Natural killer cell treated with Interleukin-12 subunit alpha and Interleukin-12 subunit beta and Interleukin-15 and Interleukin-18, amount 100 ng/mL, for 72 hours (primary cell): Measurements from ENCODE around the gene GPC1. TPM values are rescaled to one million over a fixed set of nuclear protein-coding genes. Genes with fewer than 3 reads are reported as not detected.

ENCODE experiments used
- ATAC-seq, 2 donors: fragments of 150-1000 bp; cut with Tn5 transposase in 1 of 2; sonication (Bioruptor Pico), chemical (Tn5 transposase) in 1 of 2; 2 replicates each; pipeline ENCODE4 v1.10.0; 2021
- DNase-seq: peaks from one replicate; pipeline ENCODE4 v3.0.0; 2022; ENCODE audit warnings: low spot score
- H3K27ac Mint-ChIP-seq, 2 donors: 1 replicate in 1 of 2; 2 replicates in 1 of 2; pipeline ENCODE4 v1.8.0; 2022; ENCODE audit warnings: mixed read lengths in 2 of 2, mild to moderate bottlenecking in 1 of 2, moderate library complexity in 1 of 2
- H3K27me3 Mint-ChIP-seq, 2 donors: 1 replicate in 1 of 2; 2 replicates in 1 of 2; pipeline ENCODE4 v1.8.0; 2022; ENCODE audit warnings: mixed read lengths in 2 of 2
- H3K36me3 Mint-ChIP-seq: one replicate; pipeline ENCODE4 v1.8.0; 2022; ENCODE audit warnings: mixed read lengths
- H3K4me1 Mint-ChIP-seq, 2 donors: 1 replicate in 1 of 2; 2 replicates in 1 of 2; pipeline ENCODE4 v1.8.0; 2022; ENCODE audit warnings: low read depth in 2 of 2, mixed read lengths in 2 of 2, mild to moderate bottlenecking in 1 of 2
- H3K4me3 Mint-ChIP-seq: one replicate; pipeline ENCODE4 v1.8.0; 2022; ENCODE audit warnings: mixed read lengths
- H3K9me3 Mint-ChIP-seq: 2 replicates; pipeline ENCODE4 v1.8.0; 2022; ENCODE audit warnings: mixed read lengths
- total RNA-seq, 2 donors: library from RNA; stranded (reverse); gene quantifications; one replicate each; pipeline ENCODE4 v1.2.3, GENCODE V29; 2022

The GPC1 gene
- total RNA-seq, 2 donors from 2014 or later: 1.2 to 1.8 TPM

DNA sequence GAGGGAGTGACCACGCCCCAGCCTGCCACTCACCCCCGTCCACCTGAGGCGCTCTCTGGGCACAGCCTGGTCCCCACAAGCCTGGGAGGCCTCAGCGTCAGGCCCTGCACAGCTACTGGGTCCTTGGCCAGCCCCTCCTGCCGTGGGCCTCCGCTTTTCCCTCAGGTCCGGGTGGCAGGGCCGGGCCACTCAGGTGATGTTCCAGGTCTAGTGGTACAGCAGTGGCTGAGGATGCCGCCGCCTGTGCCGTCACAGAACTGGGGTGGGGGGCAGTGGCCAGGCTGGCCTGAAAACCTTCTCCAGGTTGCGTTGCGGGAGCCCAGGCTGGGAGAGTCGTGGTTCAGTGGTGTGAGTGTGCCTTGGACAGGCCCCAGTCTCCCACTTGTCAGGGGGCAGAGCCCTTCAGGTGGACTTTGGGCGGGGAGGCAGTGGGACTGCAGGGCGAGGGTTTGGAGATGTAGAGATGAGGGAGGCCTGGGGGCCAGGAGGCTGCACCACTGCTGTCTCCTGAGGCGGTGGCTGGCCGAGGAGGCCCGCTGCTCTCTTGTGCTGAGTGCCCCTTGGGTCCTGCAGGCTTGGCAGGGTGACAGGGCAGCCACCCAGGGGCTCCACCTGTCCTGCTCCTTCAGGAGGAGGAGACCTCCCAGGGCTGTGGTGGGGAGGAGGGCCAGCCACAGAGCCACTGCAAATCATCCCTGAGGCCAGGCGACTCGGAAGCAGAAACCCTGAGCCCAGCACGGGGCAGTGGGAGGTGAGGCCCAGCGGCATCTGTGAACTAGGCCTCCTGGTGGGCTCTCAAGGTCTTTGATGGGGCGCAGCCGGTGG, 7.6 kb downstream of the GPC1 start:
- no peaks in the 10 kb centered on the region for H3K4me1 Mint-ChIP-seq
- H3K36me3 Mint-ChIP-seq: no peaks in the 10 kb centered on the region
- H3K4me3 Mint-ChIP-seq: no peak overlapping the region
- no peak overlapping the region for H3K27ac Mint-ChIP-seq
- no peaks in the 10 kb centered on the region for H3K9me3 Mint-ChIP-seq
- ATAC-seq (no peak), DNase-seq (no peak)
- H3K27me3 Mint-ChIP-seq: peaks cover 0 to 2% of the 10 kb centered on the region in 2 donors

DNA sequence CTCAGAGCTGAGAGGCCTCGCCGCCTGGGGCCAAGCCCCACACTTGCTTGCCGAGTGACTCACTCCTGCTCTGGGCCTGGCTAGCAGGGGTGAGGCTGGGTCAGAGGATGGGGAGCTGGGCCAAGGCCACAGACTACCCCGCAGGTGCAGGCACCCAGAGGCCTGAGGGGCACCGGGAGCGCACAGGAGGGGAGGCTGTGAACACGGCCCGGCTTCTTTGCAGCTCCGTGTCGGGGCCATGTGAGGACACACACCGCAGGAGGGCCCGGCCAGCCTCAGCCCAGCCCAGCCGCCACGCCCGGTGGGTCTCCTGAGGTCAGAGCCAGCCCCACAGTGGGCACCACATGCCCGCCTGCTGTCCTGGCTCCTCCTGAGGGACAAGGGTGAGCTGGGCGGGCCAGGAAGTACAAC, 8.4 kb downstream of the GPC1 start:
- H3K27ac Mint-ChIP-seq: no peak overlapping the region
- H3K4me1 Mint-ChIP-seq: no peaks in the 10 kb centered on the region
- H3K4me3 Mint-ChIP-seq: no peak overlapping the region

DNA sequence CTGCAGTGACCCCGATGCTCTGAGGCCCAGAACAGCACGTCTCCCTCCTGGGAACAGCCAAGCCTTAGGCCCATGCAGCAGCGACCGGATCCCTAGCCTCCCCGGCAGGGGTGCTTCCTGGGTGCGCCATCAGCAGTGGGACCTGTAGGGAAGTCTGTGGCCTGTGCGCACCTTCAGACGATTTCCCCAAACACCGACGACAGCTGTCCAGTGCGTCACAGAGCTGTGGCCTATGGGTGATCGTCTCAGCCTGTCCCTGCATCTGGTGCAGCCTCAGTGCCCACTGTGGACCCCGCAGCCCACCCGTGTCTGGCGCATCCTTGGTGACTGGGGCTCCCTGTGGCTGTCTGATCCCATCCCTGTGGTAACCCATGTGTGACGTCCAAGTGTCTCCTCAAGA, 9.0 kb downstream of the GPC1 start:
- H3K9me3 Mint-ChIP-seq: no peaks in the 10 kb centered on the region
- no peaks in the 10 kb centered on the region for H3K4me1 Mint-ChIP-seq
- peaks cover 0 to 2% of the 10 kb centered on the region in 2 donors for H3K27me3 Mint-ChIP-seq
- no peak overlapping the region for H3K4me3 Mint-ChIP-seq
- H3K27ac Mint-ChIP-seq: no peak overlapping the region
- no peak for DNase-seq
- H3K36me3 Mint-ChIP-seq: no peaks in the 10 kb centered on the region
- ATAC-seq: no peak

More for the DNA sequence above, 8.4 kb downstream of the GPC1 start:
- ATAC-seq (no peak), DNase-seq (no peak)
- H3K9me3 Mint-ChIP-seq: no peaks in the 10 kb centered on the region
- H3K27me3 Mint-ChIP-seq: peaks cover 0 to 2% of the 10 kb centered on the region in 2 donors
- H3K36me3 Mint-ChIP-seq: no peaks in the 10 kb centered on the region

DNA sequence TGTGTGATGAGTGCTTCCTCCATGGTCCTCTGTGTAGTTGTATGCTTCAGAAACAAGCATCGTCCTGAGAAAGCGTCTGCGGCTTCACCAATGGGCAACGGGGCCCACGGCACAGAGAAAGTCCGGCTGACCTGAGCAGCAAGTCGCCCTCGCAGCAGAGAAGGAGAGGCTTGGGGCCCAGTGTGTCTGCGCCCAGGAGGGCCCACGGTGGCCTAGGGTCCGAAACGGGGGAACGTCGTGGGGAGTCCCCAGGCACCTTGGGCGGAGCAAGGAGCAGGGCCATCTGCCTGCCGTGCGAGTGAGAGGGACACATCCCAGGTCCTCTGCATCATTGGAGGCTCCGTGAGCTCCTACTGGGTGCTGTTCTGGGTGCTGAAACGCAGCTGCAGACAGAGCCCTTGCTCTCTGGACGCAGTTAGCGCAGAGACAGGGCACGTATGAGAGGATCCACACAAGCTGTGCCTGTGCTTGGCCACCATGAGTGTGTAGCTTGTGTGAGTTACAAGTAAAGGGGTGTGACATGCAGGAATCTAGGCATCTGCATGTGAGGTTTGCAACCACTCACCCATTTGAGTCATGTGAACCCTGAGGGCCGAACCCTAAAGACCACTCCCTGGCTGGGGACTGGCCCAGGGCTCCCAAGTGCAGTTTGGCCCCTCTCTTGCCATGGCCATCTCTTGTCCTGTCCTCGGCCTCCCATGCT, 10.6 kb downstream of the GPC1 start:
- Mint-ChIP-seq H3K27me3 (peaks cover 0 to 13% of the 10 kb centered on the region in 2 donors), H3K9me3 (no peaks in the 10 kb centered on the region), H3K36me3 (no peaks in the 10 kb centered on the region), H3K4me1 (no peaks in the 10 kb centered on the region), H3K27ac (no peak overlapping the region), H3K4me3 (no peak overlapping the region)
- DNase-seq (no peak), ATAC-seq (no peak)

DNA sequence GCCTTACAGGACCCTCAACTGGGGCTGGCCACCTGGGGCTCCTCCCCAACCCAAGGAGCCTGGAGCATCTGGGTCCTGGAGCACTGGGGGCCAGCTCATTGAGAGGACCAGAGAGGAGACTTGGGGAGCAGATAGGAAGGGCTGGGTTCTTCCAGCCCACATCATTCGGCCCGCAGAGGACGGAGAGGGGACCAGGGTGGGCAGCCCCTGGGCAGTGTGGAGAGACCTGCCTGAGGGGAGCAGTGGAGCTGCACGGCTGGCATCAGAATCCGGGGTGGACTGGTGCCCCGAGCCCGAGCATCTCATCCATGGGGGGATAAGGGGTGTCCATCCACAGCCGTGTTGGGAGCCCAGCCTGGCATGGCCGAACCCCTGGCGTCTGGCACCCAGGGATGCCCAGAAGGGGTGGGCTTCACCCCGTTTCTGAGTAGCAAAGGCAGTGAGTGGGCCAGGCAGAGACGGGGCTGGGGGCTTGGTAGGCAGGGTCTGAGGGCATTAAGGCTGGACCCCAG, 11.3 kb downstream of the GPC1 start:
- H3K27me3 Mint-ChIP-seq: peaks cover 0 to 15% of the 10 kb centered on the region in 2 donors
- H3K4me3 Mint-ChIP-seq: no peak overlapping the region
- H3K36me3 Mint-ChIP-seq: no peaks in the 10 kb centered on the region
- H3K4me1 Mint-ChIP-seq: no peaks in the 10 kb centered on the region
- H3K9me3 Mint-ChIP-seq: no peaks in the 10 kb centered on the region
- ATAC-seq: no peak
- H3K27ac Mint-ChIP-seq: no peak overlapping the region
- no peak for DNase-seq

DNA sequence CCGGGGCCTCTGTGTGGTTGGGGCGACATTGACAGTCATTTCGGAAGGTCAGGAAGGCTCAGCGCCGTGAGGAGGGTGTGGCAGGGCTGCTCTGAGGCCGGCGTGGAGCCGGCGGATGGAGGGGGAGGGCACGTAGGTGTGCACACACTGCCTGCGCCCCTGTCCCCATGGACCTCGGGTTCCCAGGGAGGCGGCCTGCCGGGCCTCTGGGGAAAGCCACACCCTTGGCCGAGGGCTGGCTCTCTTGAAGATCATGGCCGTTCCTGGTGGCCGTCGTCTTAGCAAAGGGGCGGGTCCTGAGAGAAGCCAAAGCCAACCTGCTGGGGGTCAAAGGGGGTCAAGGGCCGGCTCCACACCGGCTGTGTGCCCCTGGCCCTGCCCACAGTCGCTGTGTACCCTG, 11.9 kb downstream of the GPC1 start:
- Mint-ChIP-seq H3K27me3 (peaks cover 0 to 19% of the 10 kb centered on the region in 2 donors), H3K27ac (no peak overlapping the region), H3K9me3 (no peaks in the 10 kb centered on the region), H3K36me3 (no peaks in the 10 kb centered on the region), H3K4me1 (peaks cover 0 to 5% of the 10 kb centered on the region in 2 donors), H3K4me3 (no peak overlapping the region)
- no peak for DNase-seq
- no peak for ATAC-seq

DNA sequence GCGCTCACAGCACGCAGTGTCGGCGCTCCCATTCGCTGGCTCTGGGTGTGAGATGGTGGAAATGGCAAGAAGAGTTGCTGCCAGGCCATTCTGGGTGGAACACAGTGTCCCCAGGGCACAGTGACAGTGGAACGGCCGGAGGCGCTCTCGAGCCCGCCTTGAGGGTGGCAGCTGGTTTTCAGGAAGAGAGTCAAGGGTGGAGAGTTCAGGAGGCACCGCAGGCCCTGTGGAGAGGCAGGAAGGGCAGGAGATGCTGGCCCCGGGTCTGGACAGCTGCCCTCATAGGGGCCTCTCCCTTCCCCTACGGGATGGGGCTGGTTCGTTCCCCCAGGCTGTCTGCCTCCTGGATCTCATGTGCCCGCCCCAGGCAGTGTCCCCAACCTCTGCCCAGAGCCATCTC, 12.5 kb downstream of the GPC1 start:
- Mint-ChIP-seq H3K9me3 (no peaks in the 10 kb centered on the region), H3K36me3 (no peaks in the 10 kb centered on the region), H3K27me3 (peaks cover 0 to 19% of the 10 kb centered on the region in 2 donors), H3K4me3 (no peak overlapping the region), H3K4me1 (peaks cover 0 to 5% of the 10 kb centered on the region in 2 donors), H3K27ac (no peak overlapping the region)
- DNase-seq (no peak), ATAC-seq (no peak)

DNA sequence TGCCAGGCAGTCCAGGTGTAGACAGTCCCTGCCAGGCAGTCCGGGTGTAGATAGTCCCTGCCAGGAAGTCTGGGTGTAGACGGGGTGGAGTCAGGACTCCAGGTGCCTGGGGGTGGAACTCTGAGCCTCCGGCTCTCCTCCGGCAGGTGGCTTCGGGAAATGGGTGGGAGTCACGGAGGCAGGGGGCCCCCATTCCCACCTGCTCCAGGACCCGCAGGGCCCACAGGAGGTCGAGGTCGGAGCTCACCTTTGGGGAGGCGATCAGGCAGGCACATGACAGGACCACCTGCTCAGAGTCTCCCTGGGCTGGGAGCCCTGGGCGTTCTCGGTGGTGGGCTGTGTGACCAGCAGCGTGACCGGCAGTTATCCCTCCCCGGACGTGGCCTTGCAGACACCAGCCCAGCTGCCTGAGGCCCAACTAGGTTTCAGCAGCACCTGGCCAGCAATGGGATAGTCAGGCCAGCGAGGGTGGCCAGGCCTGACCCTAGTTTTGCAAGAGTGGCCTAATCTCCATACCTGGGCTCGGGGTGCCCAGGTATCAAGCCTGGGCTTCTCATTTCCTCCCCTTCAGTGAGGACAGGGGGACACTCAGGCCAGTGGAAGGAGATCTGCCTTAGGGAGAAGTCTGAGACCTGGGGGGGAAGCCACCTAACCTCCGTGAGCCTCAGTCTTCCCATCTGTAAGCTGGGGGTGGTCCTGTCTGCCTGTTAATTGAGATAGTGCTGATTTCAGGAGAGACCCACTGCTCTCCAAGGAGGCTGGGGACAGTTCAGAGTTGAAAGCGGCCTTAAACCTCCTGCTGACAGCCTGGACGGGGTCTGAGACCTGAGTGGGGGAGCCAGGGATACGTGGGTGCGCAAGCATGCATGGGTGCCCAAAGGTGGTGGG, 13.2 kb downstream of the GPC1 start:
- no peak overlapping the region for H3K27ac Mint-ChIP-seq
- no peak overlapping the region for H3K4me3 Mint-ChIP-seq
- DNase-seq: no peak
- no peaks in the 10 kb centered on the region for H3K36me3 Mint-ChIP-seq
- H3K9me3 Mint-ChIP-seq: no peaks in the 10 kb centered on the region
- ATAC-seq: no peak
- peaks cover 0 to 19% of the 10 kb centered on the region in 2 donors for H3K27me3 Mint-ChIP-seq
- peaks cover 0 to 5% of the 10 kb centered on the region in 2 donors for H3K4me1 Mint-ChIP-seq

DNA sequence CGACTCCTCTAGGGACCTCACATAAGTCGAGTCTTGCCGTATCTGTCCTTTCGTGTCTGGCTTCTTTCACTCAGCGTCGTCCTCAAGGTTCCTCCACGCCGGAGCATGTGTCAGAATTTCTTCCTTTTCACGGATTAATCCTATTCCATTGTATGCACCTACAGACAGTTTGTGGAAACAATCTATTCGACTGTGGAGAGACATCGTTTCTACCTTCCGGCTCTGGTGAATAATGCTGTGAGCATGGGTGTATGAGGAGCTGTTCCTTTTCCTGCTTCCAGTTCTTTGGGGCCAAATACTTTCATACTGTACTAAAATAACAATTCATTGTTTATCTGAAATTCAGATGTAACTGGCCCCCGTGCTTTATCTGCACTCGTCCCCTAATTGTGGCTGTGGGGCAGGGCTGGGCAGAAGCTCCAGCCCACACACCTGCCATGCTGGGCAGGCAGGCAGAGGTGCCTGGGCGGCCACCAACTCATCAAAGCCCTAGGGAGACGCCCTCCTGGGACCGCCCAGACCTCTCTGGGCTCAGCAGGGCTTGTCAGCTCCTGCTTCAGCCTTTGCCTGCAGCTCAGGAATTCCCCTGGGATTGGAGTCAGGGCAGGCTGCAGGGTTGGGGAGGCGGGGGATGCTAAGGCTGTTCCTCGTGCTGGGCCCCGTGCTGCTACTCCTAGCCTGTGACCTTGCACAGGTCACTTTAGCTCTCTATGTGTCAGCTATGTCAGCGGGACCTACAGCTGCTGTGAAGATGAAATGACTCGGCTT, 14.5 kb downstream of the GPC1 start:
- H3K9me3 Mint-ChIP-seq: no peaks in the 10 kb centered on the region
- no peaks in the 10 kb centered on the region for H3K36me3 Mint-ChIP-seq
- peaks cover 0 to 13% of the 10 kb centered on the region in 2 donors for H3K4me1 Mint-ChIP-seq
- no peak overlapping the region for H3K27ac Mint-ChIP-seq
- no peak overlapping the region for H3K4me3 Mint-ChIP-seq
- DNase-seq: no peak
- peaks cover 7 to 24% of the 10 kb centered on the region in 2 donors for H3K27me3 Mint-ChIP-seq
- ATAC-seq: no peak

DNA sequence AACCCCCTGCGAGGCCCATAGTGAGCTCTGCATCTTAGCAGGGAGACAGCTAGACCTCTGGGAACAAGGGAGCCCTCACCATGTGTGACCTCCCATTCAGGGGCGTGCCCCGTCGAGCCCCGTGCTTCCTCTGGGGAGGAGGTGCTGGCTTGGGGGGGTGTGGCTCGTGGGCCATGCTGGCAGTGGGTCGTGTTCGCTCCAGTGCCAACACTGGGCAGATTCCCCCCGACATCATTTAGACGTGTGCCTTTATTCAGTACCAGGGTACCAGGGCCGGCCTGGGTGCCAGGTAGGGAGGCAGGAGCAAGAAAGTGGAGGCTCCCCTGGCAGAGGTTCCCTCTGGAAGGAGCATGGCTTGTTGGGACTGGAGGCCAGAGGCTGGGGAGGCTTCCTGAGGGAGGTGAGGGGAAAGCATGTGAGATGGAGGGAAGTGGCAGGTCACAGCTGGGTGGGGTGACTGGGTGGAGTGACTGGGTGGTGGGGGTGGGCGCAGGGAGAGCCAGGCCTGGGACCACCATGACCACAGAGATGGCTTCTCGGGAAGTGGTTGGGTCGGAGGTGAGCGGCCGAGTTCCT, 15.2 kb downstream of the GPC1 start:
- H3K4me3 Mint-ChIP-seq: no peak overlapping the region
- no peak overlapping the region for H3K27ac Mint-ChIP-seq
- H3K9me3 Mint-ChIP-seq: no peaks in the 10 kb centered on the region
- no peaks in the 10 kb centered on the region for H3K36me3 Mint-ChIP-seq
- H3K27me3 Mint-ChIP-seq: peaks cover 10 to 25% of the 10 kb centered on the region in 2 donors
- peaks cover 0 to 14% of the 10 kb centered on the region in 2 donors for H3K4me1 Mint-ChIP-seq
- ATAC-seq: no peak
- no peak for DNase-seq

DNA sequence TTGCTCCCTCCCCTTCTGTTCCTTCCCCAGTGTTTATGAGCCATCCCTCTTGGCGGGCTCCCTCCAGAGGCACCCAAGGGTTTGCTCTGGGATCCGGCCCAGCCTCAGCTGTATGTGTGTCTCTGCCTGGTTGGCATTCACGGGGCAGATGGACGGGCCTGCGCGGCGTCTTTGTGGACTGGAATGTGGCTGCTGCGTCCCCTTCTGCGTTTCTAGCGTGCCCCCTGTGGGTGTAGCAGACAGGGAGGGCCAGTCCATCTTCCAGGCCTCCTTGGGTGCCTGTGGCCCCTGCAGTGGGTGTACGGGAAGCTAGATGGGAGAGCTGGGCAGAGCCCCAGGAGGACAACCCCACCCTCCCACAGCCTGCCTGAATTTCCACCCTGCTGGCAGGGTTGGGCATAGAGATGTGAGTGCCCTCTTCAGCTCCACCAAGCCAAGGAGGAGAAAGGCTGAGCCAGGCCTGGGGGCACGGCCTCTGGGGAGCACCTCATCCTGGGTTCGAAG, 15.7 kb downstream of the GPC1 start:
- Mint-ChIP-seq H3K27me3 (peaks cover 10 to 25% of the 10 kb centered on the region in 2 donors), H3K9me3 (no peaks in the 10 kb centered on the region), H3K4me3 (peak overlapping the region; percentile 41), H3K36me3 (no peaks in the 10 kb centered on the region), H3K27ac (no peak overlapping the region), H3K4me1 (peaks cover 0 to 14% of the 10 kb centered on the region in 2 donors)
- DNase-seq (no peak), ATAC-seq (no peak)

DNA sequence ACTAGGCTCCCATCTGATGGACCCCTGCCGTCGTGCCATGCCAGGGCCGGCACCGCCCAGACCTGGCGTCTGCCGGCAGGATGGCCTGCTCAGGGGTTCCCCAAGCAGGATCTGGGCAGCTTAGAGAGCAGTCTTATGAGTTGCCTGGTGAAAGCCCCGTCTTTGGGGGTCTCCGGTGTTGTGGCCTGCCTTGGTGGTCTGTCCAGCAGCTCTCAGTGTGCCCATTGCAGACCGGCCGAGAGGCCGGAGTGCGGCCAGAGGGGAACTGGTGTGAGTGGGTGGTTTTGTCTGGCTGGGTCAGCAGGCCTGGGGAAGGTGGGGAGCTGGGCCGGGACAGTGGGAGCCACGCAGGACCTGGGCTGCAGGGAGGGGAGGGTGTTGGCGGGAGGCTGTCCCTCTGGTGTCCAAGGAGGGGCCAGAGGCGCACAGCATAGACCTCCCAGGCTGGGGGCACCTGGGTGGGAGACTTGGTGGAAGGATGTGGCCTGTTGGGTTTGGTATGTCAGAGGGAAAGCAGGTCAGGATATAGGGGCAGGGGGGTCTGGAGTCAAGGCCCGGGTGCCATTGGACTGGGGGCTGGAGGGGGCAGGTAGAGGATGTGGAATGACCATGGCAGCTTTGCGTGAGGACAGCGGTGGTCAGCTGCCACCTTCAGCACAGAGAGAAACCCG, 16.5 kb downstream of the GPC1 start:
- DNase-seq: no peak
- Mint-ChIP-seq H3K36me3 (no peaks in the 10 kb centered on the region), H3K4me3 (peak overlapping the region; percentile 41), H3K27ac (no peak overlapping the region), H3K4me1 (peaks cover 0 to 14% of the 10 kb centered on the region in 2 donors), H3K9me3 (no peaks in the 10 kb centered on the region), H3K27me3 (peaks cover 10 to 29% of the 10 kb centered on the region in 2 donors)
- no peak for ATAC-seq
